B cell (primary cell): Measurements from ENCODE around the gene AGPAT3. TPM values are rescaled to one million over a fixed set of nuclear protein-coding genes. Genes with fewer than 3 reads are reported as not detected.

Experiments used
- ATAC-seq: fragments of 200-7000 bp; cut with Tn5 transposase; one replicate; pipeline ENCODE4 v1.10.0; 2021; ENCODE audit warnings: low read depth, mild to moderate bottlenecking, moderate number of reproducible peaks, moderate library complexity
- CTCF ChIA-PET: fragments of 350-600 bp; sonication (Branson Sonifier 250); formaldehyde crosslinking; loops from one replicate; lab custom pipeline; 2021; ENCODE audit warnings: antibody characterized with exemption, inconsistent platforms; lab: Charles Lee
- POLR2A ChIA-PET: fragments of 350-600 bp; sonication (Branson Sonifier 250); formaldehyde crosslinking; loops from one replicate; lab custom pipeline; 2021; ENCODE audit warnings: antibody characterized with exemption; lab: Charles Lee
- DNase-seq: peaks from one replicate; pipeline ENCODE4 v3.0.0; 2013
- H2AFZ ChIP-seq: 2 replicates; pipeline ENCODE4 v1.6.1; 2012; ENCODE audit warnings: mild to moderate bottlenecking, low read depth, low read length; ENCODE audit not compliant: insufficient read depth, poor library complexity, severe bottlenecking
- H3K27ac ChIP-seq, 2 donors: 1 replicate in 1 of 2; 2 replicates in 1 of 2; pipeline ENCODE4 v1.5.1; 2012 to 2013; ENCODE audit warnings: low read length in 2 of 2, mild to moderate bottlenecking in 2 of 2, moderate library complexity in 1 of 2
- H3K27me3 ChIP-seq, 4 experiments: fragments of 200-600 bp in 1 of 4; sonication (generic) in 1 of 4; replicated peaks in 1 of 4; 1 replicate in 2 of 4; 2 replicates in 2 of 4; pipeline versions ENCODE4 v1.6.1 to v1.7.0; 2013 to 2016; ENCODE audit warnings: low read length in 3 of 4, mild to moderate bottlenecking in 2 of 4, mixed read lengths in 1 of 4, moderate library complexity in 1 of 4; ENCODE audit not compliant: insufficient read depth in 4 of 4, control insufficient read depth in 3 of 4; ENCODE audit errors: control extremely low read depth in 1 of 4
- H3K36me3 ChIP-seq, 2 experiments: replicated peaks in 1 of 2; 1 replicate in 1 of 2; 2 replicates in 1 of 2; pipeline versions ENCODE4 v1.6.1 to v1.7.1; 2013; ENCODE audit warnings: low read length in 1 of 2; ENCODE audit not compliant: insufficient read depth in 2 of 2, control insufficient read depth in 1 of 2; ENCODE audit errors: control extremely low read depth in 1 of 2, extremely low read depth in 1 of 2
- H3K4me1 ChIP-seq, 2 donors: fragments of 200-600 bp in 1 of 2; sonication (generic) in 1 of 2; 1 replicate in 1 of 2; 2 replicates in 1 of 2; pipeline versions ENCODE4 v1.5.1 to v1.6.1; 2013 to 2017; ENCODE audit warnings: low read length in 2 of 2; ENCODE audit not compliant: control insufficient read depth in 2 of 2, insufficient read depth in 2 of 2
- H3K4me2 ChIP-seq: replicated peaks from 2 replicates; pipeline ENCODE3; 2012; ENCODE audit warnings: mild to moderate bottlenecking, low read depth, low read length; ENCODE audit not compliant: poor library complexity, severe bottlenecking
- H3K4me3 ChIP-seq, 5 experiments: fragments of 200-600 bp in 1 of 5; sonication (generic) in 1 of 5; 1 replicate in 3 of 5; 2 replicates in 2 of 5; pipeline versions ENCODE4 v1.5.1 to v1.7.0; 2011 to 2016; ENCODE audit warnings: low read length in 4 of 5, mild to moderate bottlenecking in 4 of 5, low read depth in 2 of 5, control low read depth in 1 of 5, moderate library complexity in 1 of 5; ENCODE audit not compliant: insufficient read depth in 1 of 5; ENCODE audit errors: control extremely low read depth in 1 of 5, extremely low read depth in 1 of 5
- H3K79me2 ChIP-seq: fragments of 200-600 bp; sonication (generic); one replicate; pipeline ENCODE4 v1.6.0; 2016; ENCODE audit warnings: low read length; ENCODE audit not compliant: control insufficient read depth, insufficient read depth
- H3K9ac ChIP-seq: fragments of 200-600 bp; sonication (generic); 2 replicates; pipeline ENCODE4 v1.6.1; 2017; ENCODE audit warnings: mild to moderate bottlenecking, low read length, moderate library complexity
- H3K9me3 ChIP-seq, 3 donors: one replicate each; pipeline versions ENCODE4 v1.6.1 to v1.7.1; 2013; ENCODE audit warnings: low read length in 2 of 3; ENCODE audit not compliant: control insufficient read depth in 2 of 3, insufficient read depth in 1 of 3; ENCODE audit errors: control extremely low read depth in 1 of 3
- H4K20me1 ChIP-seq: 2 replicates; pipeline ENCODE4 v1.6.0; 2012; ENCODE audit warnings: mild to moderate bottlenecking, low read length; ENCODE audit not compliant: insufficient read depth, control insufficient read depth, poor library complexity, severe bottlenecking
- H3K27ac Mint-ChIP-seq: one replicate; pipeline ENCODE4 v1.8.0; 2021; ENCODE audit warnings: mixed read lengths
- H3K27me3 Mint-ChIP-seq: one replicate; pipeline ENCODE4 v1.8.0; 2021; ENCODE audit warnings: mixed read lengths
- H3K4me1 Mint-ChIP-seq: one replicate; pipeline ENCODE4 v1.8.0; 2021; ENCODE audit warnings: mixed read lengths
- H3K4me3 Mint-ChIP-seq: one replicate; pipeline ENCODE4 v1.8.0; 2021; ENCODE audit warnings: mixed read lengths
- H3K9me3 Mint-ChIP-seq: one replicate; pipeline ENCODE4 v1.8.0; 2022; ENCODE audit warnings: mixed read lengths; ENCODE audit not compliant: insufficient read depth
- EZH2 ChIP-seq: IDR thresholded peaks from 2 replicates; pipeline ENCODE4 v1.6.1; 2012; ENCODE audit warnings: borderline replicate concordance, low read depth, mild to moderate bottlenecking, moderate library complexity, low read length; ENCODE audit not compliant: insufficient read depth, poor library complexity, severe bottlenecking
- WGBS: methylation state at CpG from one replicate; pipeline ENCODE4 v1.1.5; 2013; ENCODE audit warnings: missing lambda C conversion rate; ENCODE audit not compliant: insufficient coverage; 5-methylcytosine and 5-hydroxymethylcytosine counted together
- intact Hi-C: fragments of 100-400 bp; cut with micrococcal nuclease; formaldehyde crosslinking; loops from one replicate; pipeline ENCODE4 v1.10.0; 2022
- polyA plus RNA-seq: library from polyadenylated mRNA; depleted of rRNA; stranded (reverse); fragments of >200 nt; gene quantifications from 2 replicates; pipeline ENCODE4 v1.2.3, GENCODE V29; 2012
- total RNA-seq, 2 donors: library from RNA; stranded (reverse); fragments of 120-200 nt in 1 of 2; gene quantifications; 1 replicate in 1 of 2; 2 replicates in 1 of 2; pipeline versions ENCODE4 v1.2.3 to v1.2.4, GENCODE V29; 2013 to 2022
- TF ChIP-seq, protein P1 (sequence below): fragments of 200-600 bp; IDR thresholded peaks from one replicate; pipeline ENCODE4 v1.8.0; 2022; ENCODE audit warnings: antibody characterized with exemption, mild to moderate bottlenecking

The AGPAT3 gene
- total and polyA plus RNA-seq, 2 donors (not counting 1 experiment from before 2014, with no cell fraction given): 14.3 to 49.3 TPM

DNA sequence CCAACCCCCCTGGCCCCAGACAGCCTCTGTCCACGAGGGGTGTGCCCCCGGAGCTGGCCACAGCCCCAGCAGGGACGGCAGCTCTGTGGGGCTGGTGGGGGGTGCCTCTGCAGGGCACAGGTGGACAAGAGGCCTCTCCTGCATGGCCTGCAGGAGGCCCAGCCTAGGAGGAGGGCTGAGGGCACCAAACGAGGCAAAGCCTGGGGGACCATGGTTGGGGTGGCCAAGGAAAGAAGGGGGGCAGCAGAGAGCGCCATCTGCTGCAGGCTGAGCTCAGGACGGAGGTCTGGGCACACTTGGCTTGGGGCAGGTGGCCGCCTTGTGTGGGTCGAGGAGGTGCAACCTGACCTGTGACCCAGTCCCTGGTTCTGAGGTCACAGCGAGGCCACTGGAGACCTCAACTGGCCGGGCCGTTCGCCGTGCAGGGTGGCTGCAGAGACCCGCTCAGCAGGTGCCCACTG lies 48.4 kb upstream of the AGPAT3 start:
- Histone ChIP-seq H3K9me3 (peaks cover 0 to 22% (median 9%) of the 10 kb centered on the region in 3 donors), H3K36me3 (no peaks in the 10 kb centered on the region), H3K4me3 (no peak overlapping the region), H3K27me3 (peaks cover 0 to 8% (median under 1%) of the 10 kb centered on the region in 4 experiments), H3K4me2 (no peak overlapping the region), H3K9ac (no peak overlapping the region), H3K79me2 (no peaks in the 10 kb centered on the region), H3K27ac (no peak overlapping the region), H4K20me1 (no peaks in the 10 kb centered on the region), H3K4me1 (peaks cover 0 to 2% of the 10 kb centered on the region in 2 donors), H2AFZ (no peak overlapping the region)
- peaks cover 3% of the 10 kb centered on the region for H3K9me3 Mint-ChIP-seq
- intact Hi-C loops: loop anchor here (10.0 kb wide), 1 partner anchor 668 kb away; no protein-coding TSS in a partner anchor
- WGBS: 85% methylated on average over 14 of the region's 14 CpGs
- POLR2A ChIA-PET: no interaction called here
- H3K27ac Mint-ChIP-seq: no peak overlapping the region
- H3K4me3 Mint-ChIP-seq: no peak overlapping the region
- peaks cover 8% of the 10 kb centered on the region for H3K27me3 Mint-ChIP-seq
- no peak for TF ChIP-seq EZH2
- TF ChIP-seq, protein P1, sequence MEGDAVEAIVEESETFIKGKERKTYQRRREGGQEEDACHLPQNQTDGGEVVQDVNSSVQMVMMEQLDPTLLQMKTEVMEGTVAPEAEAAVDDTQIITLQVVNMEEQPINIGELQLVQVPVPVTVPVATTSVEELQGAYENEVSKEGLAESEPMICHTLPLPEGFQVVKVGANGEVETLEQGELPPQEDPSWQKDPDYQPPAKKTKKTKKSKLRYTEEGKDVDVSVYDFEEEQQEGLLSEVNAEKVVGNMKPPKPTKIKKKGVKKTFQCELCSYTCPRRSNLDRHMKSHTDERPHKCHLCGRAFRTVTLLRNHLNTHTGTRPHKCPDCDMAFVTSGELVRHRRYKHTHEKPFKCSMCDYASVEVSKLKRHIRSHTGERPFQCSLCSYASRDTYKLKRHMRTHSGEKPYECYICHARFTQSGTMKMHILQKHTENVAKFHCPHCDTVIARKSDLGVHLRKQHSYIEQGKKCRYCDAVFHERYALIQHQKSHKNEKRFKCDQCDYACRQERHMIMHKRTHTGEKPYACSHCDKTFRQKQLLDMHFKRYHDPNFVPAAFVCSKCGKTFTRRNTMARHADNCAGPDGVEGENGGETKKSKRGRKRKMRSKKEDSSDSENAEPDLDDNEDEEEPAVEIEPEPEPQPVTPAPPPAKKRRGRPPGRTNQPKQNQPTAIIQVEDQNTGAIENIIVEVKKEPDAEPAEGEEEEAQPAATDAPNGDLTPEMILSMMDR: no peak
- ATAC-seq (no peak), DNase-seq (no peak)
- CTCF ChIA-PET: no interaction called here
- H3K4me1 Mint-ChIP-seq: peaks cover 8% of the 10 kb centered on the region
